Stimulated activated effector memory CD8-positive, alpha-beta T cell treated with anti-CD3 and anti-CD28 coated beads, Interleukin-12 subunit alpha, Interleukin-12 subunit beta, amount 100 ng/mL, for 72 hours (primary cell): ENCODE data around the gene SEMA4C.
"Not testable (repeated sequence)": the region's sequence is repeated elsewhere in the genome, so short reads cannot be mapped to it uniquely, and the experiment has no call there.

ENCODE experiments used
- ATAC-seq: fragments of 150-1000 bp; cut with Tn5 transposase; 2 replicates; pipeline ENCODE4 v1.10.0; 2021
- DNase-seq, 2 donors: peaks; one replicate each; pipeline ENCODE4 v3.0.0; 2021 to 2022; ENCODE audit warnings: low spot score in 2 of 2
- H3K27ac Mint-ChIP-seq: one replicate; pipeline ENCODE4 v1.8.0; 2022; ENCODE audit warnings: mild to moderate bottlenecking, mixed read lengths
- H3K36me3 Mint-ChIP-seq: one replicate; pipeline ENCODE4 v1.8.0; 2022; ENCODE audit warnings: mild to moderate bottlenecking, mixed read lengths
- H3K4me1 Mint-ChIP-seq: one replicate; pipeline ENCODE4 v1.8.0; 2022; ENCODE audit warnings: mixed read lengths
- H3K4me3 Mint-ChIP-seq: one replicate; pipeline ENCODE4 v1.8.0; 2022; ENCODE audit warnings: mild to moderate bottlenecking, mixed read lengths
- H3K9me3 Mint-ChIP-seq: one replicate; pipeline ENCODE4 v1.8.0; 2022; ENCODE audit warnings: mixed read lengths

The SEMA4C gene

GRCh38 chr2:96890252-96890651 is 20.4 kb upstream of the SEMA4C start:
- H3K27ac Mint-ChIP-seq: no peak overlapping the region
- no peak overlapping the region for H3K4me3 Mint-ChIP-seq
- DNase-seq: no peak
- no peak for ATAC-seq
- H3K9me3 Mint-ChIP-seq: no peaks in the 10 kb centered on the region
- peaks cover 39% of the 10 kb centered on the region for H3K4me1 Mint-ChIP-seq
- peaks cover 6% of the 10 kb centered on the region for H3K36me3 Mint-ChIP-seq

DNA sequence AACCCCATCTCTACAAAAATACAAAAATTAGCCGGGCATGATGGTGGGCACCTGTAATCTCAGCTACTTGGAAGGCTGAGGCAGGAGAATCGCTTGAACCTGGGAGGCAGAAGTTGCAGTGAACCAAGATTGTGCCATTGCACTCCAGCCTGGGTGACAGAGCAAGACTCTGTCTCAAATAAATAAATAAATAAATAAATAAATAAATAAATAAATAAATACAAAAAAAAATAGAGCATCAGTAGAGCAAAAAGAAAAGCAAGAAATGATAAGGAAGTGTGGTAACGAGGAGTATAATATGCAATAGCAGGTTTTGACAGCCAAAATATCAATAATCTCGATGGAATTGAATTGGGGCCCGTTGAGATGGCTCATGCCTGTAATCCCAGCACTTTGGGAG is 19.6 kb upstream of the SEMA4C start:
- not testable (repeated sequence) for H3K9me3 Mint-ChIP-seq, H3K4me3 Mint-ChIP-seq, H3K36me3 Mint-ChIP-seq, DNase-seq, ATAC-seq, H3K27ac Mint-ChIP-seq
- peaks cover 33% of the 10 kb centered on the region for H3K4me1 Mint-ChIP-seq

DNA sequence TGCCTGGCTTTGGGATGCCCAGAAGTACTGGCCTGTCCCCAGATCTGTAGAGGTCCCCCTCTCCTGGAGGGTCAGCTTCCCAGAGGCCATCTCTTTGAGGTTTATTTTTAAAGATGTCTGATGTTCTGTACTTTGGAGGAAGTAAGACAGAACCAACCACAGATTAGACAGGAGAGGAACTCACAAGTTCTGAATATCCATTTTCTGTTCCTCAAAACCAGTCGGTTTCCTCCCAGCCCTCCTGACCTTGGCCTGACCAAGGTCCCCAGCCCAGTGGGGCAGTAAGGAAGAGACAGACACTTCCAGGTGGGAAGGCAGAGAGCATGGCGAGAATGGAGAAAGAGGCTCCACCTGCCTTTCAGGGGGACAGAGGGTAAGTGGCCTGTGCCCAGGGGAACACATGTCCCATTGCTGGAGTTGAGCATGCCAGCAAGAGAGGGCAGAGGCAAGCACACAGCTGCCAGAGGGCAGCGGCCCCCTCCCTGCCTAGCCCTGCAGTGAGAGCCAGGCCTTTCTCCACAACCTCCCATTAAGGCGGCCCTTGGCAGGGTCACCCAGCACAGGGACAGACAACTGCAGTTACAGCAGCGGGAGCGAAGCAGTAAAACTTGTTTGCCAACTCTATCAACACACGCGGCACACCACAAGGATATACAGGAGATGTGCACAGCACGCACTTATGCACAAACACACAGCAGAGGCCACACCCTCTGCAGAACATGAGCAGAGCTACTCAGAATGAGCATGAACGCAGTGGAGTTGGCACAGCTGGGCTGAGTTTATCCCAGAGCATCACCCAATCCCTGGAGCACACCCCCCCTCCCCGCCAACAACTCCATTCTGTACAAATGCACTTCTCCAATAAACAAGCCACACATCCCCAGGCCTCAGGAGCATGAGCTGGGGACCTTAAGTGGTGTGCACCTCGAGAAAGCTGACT is 18.5 kb upstream of the SEMA4C start:
- ATAC-seq: no peak

DNA sequence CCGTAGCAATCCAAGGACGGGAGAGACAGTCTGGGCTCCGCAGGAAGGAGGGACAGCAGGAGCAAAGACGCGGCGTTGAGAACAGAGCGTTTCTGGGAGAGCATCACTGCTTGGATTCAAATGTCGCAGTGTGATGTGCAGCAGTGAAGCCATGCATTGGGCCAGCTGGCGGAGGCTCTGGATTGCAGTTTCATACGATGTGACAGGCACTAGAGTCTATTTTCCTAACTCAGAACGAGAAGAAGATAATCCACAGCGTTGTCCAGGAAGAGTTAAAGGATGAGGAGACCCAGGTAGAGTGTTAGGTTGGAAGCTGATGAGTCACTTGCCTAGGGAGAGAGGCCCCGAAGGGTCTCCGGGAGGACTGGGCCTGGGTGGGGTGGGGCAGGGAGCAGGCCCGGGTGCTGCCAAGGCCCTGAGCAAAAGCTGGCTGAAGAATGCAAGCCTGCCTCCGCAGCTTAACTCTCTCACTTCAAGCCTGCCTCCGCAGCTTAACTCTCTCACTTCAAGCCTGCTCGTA is 17.7 kb upstream of the SEMA4C start:
- no peaks in the 10 kb centered on the region for H3K9me3 Mint-ChIP-seq
- DNase-seq (no peak), ATAC-seq (no peak)
- H3K4me1 Mint-ChIP-seq: peaks cover 29% of the 10 kb centered on the region
- no peak overlapping the region for H3K27ac Mint-ChIP-seq
- H3K36me3 Mint-ChIP-seq: no peaks in the 10 kb centered on the region
- H3K4me3 Mint-ChIP-seq: no peak overlapping the region

More for the DNA sequence above, 18.5 kb upstream of the SEMA4C start:
- Mint-ChIP-seq H3K36me3 (no peaks in the 10 kb centered on the region), H3K9me3 (no peaks in the 10 kb centered on the region), H3K4me3 (no peak overlapping the region), H3K27ac (peak overlapping the region; percentile 29), H3K4me1 (peaks cover 33% of the 10 kb centered on the region)
- no peak for DNase-seq

- ATAC-seq (no peak), DNase-seq (no peak)
- H3K4me3 Mint-ChIP-seq: no peak overlapping the region
- no peaks in the 10 kb centered on the region for H3K36me3 Mint-ChIP-seq
- no peaks in the 10 kb centered on the region for H3K9me3 Mint-ChIP-seq
- H3K27ac Mint-ChIP-seq: peak overlapping the region; percentile 78
- H3K4me1 Mint-ChIP-seq: peaks cover 13% of the 10 kb centered on the region
Observed at GRCh38 chr2:96885432-96886347, 15.8 kb upstream of the SEMA4C start.

- no peak overlapping the region for H3K27ac Mint-ChIP-seq
- no peaks in the 10 kb centered on the region for H3K9me3 Mint-ChIP-seq
- no peak for DNase-seq
- H3K4me3 Mint-ChIP-seq: no peak overlapping the region
- H3K4me1 Mint-ChIP-seq: peaks cover 12% of the 10 kb centered on the region
- H3K36me3 Mint-ChIP-seq: no peaks in the 10 kb centered on the region
- no peak for ATAC-seq
Observed at GRCh38 chr2:96884299-96885094, 14.6 kb upstream of the SEMA4C start.

- ATAC-seq: no peak
- H3K27ac Mint-ChIP-seq: no peak overlapping the region
Observed at GRCh38 chr2:96883306-96883705, 13.4 kb upstream of the SEMA4C start.

GRCh38 chr2:96882906-96883305 is 13.0 kb upstream of the SEMA4C start:
- DNase-seq (no peak), ATAC-seq (no peak)
- Mint-ChIP-seq H3K4me1 (peaks cover 6% of the 10 kb centered on the region), H3K4me3 (no peak overlapping the region), H3K27ac (no peak overlapping the region), H3K36me3 (no peaks in the 10 kb centered on the region), H3K9me3 (no peaks in the 10 kb centered on the region)

More at GRCh38 chr2:96883306-96883705, 13.4 kb upstream of the SEMA4C start:
- no peaks in the 10 kb centered on the region for H3K9me3 Mint-ChIP-seq
- DNase-seq: no peak
- H3K4me3 Mint-ChIP-seq: no peak overlapping the region
- H3K4me1 Mint-ChIP-seq: peaks cover 10% of the 10 kb centered on the region
- H3K36me3 Mint-ChIP-seq: no peaks in the 10 kb centered on the region

GRCh38 chr2:96882230-96882629 is 12.3 kb upstream of the SEMA4C start:
- DNase-seq: no peak
- H3K4me1 Mint-ChIP-seq: peaks cover 2% of the 10 kb centered on the region
- no peaks in the 10 kb centered on the region for H3K36me3 Mint-ChIP-seq
- H3K4me3 Mint-ChIP-seq: no peak overlapping the region
- H3K9me3 Mint-ChIP-seq: no peaks in the 10 kb centered on the region
- ATAC-seq: no peak
- no peak overlapping the region for H3K27ac Mint-ChIP-seq

GRCh38 chr2:96881349-96882195 is 11.7 kb upstream of the SEMA4C start:
- Mint-ChIP-seq H3K27ac (peak overlapping the region; percentile 65), H3K9me3 (no peaks in the 10 kb centered on the region), H3K4me1 (peaks cover 3% of the 10 kb centered on the region), H3K4me3 (no peak overlapping the region), H3K36me3 (no peaks in the 10 kb centered on the region)
- DNase-seq (no peak), ATAC-seq (no peak)

- H3K4me1 Mint-ChIP-seq: peaks cover 10% of the 10 kb centered on the region
- H3K4me3 Mint-ChIP-seq: no peak overlapping the region
- no peaks in the 10 kb centered on the region for H3K36me3 Mint-ChIP-seq
- H3K27ac Mint-ChIP-seq: peak overlapping the region; percentile 65
- ATAC-seq: no peak
- no peaks in the 10 kb centered on the region for H3K9me3 Mint-ChIP-seq
- DNase-seq: no peak
Observed at GRCh38 chr2:96880891-96881273, 11.0 kb upstream of the SEMA4C start.

GRCh38 chr2:96879545-96880040 is 9.7 kb upstream of the SEMA4C start:
- no peaks in the 10 kb centered on the region for H3K36me3 Mint-ChIP-seq
- H3K9me3 Mint-ChIP-seq: no peaks in the 10 kb centered on the region
- H3K4me3 Mint-ChIP-seq: no peak overlapping the region
- ATAC-seq: no peak
- peaks cover 20% of the 10 kb centered on the region for H3K4me1 Mint-ChIP-seq
- DNase-seq: no peak
- H3K27ac Mint-ChIP-seq: no peak overlapping the region

- no peaks in the 10 kb centered on the region for H3K9me3 Mint-ChIP-seq
- H3K4me3 Mint-ChIP-seq: no peak overlapping the region
- DNase-seq (no peak), ATAC-seq (no peak)
- no peaks in the 10 kb centered on the region for H3K36me3 Mint-ChIP-seq
- H3K27ac Mint-ChIP-seq: no peak overlapping the region
- H3K4me1 Mint-ChIP-seq: peaks cover 25% of the 10 kb centered on the region
Observed at GRCh38 chr2:96878796-96879544, 9.1 kb upstream of the SEMA4C start.
